ENCODE results near the gene MRI1. TPM values are rescaled to one million over a fixed set of nuclear protein-coding genes. Genes with fewer than 3 reads are reported as not detected.
A peak's percentile ranks its signal among the peaks of the same experiment; 100 is the strongest.

MRI1 gene
- total RNA-seq, 1 donor, result 33.7 TPM

DNA sequence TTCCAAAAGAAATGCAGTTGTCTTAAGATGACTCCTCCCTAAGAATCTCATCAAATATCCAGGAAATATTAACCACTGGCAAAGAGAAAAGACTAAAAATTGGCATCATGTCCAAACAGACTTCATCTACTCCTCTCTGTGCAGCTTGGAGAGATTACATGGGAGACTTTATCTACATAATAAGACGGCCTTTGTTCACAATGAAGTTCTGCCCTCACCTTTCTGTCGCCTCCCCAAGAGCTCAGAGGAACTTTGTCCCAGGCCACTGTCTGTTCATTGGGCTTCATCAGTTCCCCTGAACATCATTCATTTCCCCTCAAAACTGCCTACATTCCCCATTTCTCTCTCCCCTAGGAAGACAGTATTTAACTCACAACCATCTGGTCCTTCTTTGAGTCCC lies 22.4 kb upstream of the MRI1 start:
- H2AFZ ChIP-seq (ENCODE audit: low read length), result no peak overlapping the region
- no peaks in the 10 kb centered on the region for H3K27me3 ChIP-seq (ENCODE audit: insufficient read depth, low read length)
- no peak overlapping the region for H3K4me3 ChIP-seq (ENCODE audit: insufficient read depth, low read length)
- no peak overlapping the region for H3K4me2 ChIP-seq (ENCODE audit: insufficient read depth, low read length)
- H3K9me3 ChIP-seq (ENCODE audit: low read depth, low read length), result no peaks in the 10 kb centered on the region
- TF ChIP-seq, protein P1, sequence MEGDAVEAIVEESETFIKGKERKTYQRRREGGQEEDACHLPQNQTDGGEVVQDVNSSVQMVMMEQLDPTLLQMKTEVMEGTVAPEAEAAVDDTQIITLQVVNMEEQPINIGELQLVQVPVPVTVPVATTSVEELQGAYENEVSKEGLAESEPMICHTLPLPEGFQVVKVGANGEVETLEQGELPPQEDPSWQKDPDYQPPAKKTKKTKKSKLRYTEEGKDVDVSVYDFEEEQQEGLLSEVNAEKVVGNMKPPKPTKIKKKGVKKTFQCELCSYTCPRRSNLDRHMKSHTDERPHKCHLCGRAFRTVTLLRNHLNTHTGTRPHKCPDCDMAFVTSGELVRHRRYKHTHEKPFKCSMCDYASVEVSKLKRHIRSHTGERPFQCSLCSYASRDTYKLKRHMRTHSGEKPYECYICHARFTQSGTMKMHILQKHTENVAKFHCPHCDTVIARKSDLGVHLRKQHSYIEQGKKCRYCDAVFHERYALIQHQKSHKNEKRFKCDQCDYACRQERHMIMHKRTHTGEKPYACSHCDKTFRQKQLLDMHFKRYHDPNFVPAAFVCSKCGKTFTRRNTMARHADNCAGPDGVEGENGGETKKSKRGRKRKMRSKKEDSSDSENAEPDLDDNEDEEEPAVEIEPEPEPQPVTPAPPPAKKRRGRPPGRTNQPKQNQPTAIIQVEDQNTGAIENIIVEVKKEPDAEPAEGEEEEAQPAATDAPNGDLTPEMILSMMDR (IDR thresholded peaks at IDR 0.05; ENCODE audit: extremely low read depth, low read depth, low read length), result no peak
- H3K27ac ChIP-seq (ENCODE audit: low read depth, low read length), result no peak overlapping the region
- H3K36me3 ChIP-seq (ENCODE audit: insufficient read depth, low read length), result no peaks in the 10 kb centered on the region
- DNase-seq (ENCODE audit: insufficient read length, low spot score, missing footprints), result peak; percentile 46
- H4K20me1 ChIP-seq (ENCODE audit: insufficient read depth, low read length), result no peaks in the 10 kb centered on the region
- H3K79me2 ChIP-seq (ENCODE audit: insufficient read depth, low read length), result no peaks in the 10 kb centered on the region
- H3K4me1 ChIP-seq (ENCODE audit: insufficient read depth, low read length), result peaks cover 9% of the 10 kb centered on the region

DNA sequence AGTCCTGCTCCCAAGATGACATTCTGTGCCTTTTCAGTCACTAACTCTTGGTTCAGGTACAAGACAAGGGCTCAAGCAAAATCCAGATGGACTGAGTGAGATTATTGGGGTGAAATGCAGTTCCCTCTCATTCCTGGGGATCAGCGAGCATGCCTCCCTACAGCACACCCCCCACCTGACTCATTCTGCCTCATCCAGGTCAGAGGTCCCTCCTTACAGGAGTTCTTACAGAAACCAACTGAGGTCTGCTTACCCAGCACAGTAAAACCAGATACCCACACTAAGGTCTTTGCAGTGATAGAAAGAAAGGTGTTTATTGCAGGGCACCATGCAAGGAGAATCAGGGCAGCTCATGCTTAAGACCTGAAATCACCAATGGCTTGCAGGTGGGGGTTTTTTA lies 21.6 kb upstream of the MRI1 start:
- Histone ChIP-seq H3K4me2 (ENCODE audit: insufficient read depth, low read length) (peak overlapping the region; percentile 28), H2AFZ (ENCODE audit: low read length) (no peak overlapping the region), H3K27me3 (ENCODE audit: insufficient read depth, low read length) (no peaks in the 10 kb centered on the region), H3K36me3 (ENCODE audit: insufficient read depth, low read length) (no peaks in the 10 kb centered on the region), H4K20me1 (ENCODE audit: insufficient read depth, low read length) (no peaks in the 10 kb centered on the region), H3K9me3 (ENCODE audit: low read depth, low read length) (no peaks in the 10 kb centered on the region), H3K4me1 (ENCODE audit: insufficient read depth, low read length) (peaks cover 9% of the 10 kb centered on the region), H3K4me3 (ENCODE audit: insufficient read depth, low read length) (no peak overlapping the region), H3K27ac (ENCODE audit: low read depth, low read length) (no peak overlapping the region), H3K79me2 (ENCODE audit: insufficient read depth, low read length) (peaks cover under 1% of the 10 kb centered on the region)
- peak; percentile 69 for DNase-seq (ENCODE audit: insufficient read length, low spot score, missing footprints)
- TF ChIP-seq, protein P1 (IDR thresholded peaks at IDR 0.05; ENCODE audit: extremely low read depth, low read depth, low read length), result no peak

DNA sequence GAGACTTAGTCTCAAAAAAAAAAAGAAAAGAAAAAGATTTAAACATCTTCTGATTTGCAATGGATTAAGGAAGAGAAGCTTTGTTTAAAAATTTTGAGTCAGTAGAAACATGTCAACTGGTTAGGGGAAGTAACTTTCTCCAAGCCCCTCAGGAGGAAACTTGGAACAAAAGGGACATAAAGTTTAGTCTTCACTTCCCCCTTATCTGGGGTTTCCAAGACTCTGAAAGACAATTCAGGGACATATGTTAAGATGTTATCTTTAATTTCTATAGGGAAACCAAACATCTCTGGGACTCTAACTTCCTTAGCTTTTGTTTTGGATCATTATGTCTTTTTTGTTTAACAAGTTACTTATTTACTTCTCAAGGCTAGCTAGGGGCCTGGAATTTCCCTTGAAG lies 20.1 kb upstream of the MRI1 start:
- Histone ChIP-seq H3K4me2 (ENCODE audit: insufficient read depth, low read length) (no peak overlapping the region), H3K36me3 (ENCODE audit: insufficient read depth, low read length) (no peaks in the 10 kb centered on the region), H3K79me2 (ENCODE audit: insufficient read depth, low read length) (peaks cover 14% of the 10 kb centered on the region), H3K9me3 (ENCODE audit: low read depth, low read length) (no peaks in the 10 kb centered on the region), H3K4me1 (ENCODE audit: insufficient read depth, low read length) (peaks cover 13% of the 10 kb centered on the region), H4K20me1 (ENCODE audit: insufficient read depth, low read length) (no peaks in the 10 kb centered on the region), H3K4me3 (ENCODE audit: insufficient read depth, low read length) (no peak overlapping the region), H2AFZ (ENCODE audit: low read length) (no peak overlapping the region), H3K27ac (ENCODE audit: low read depth, low read length) (no peak overlapping the region), H3K27me3 (ENCODE audit: insufficient read depth, low read length) (no peaks in the 10 kb centered on the region)
- no peak for DNase-seq (ENCODE audit: insufficient read length, low spot score, missing footprints)
- TF ChIP-seq, protein P1 (IDR thresholded peaks at IDR 0.05; ENCODE audit: extremely low read depth, low read depth, low read length), result no peak

DNA sequence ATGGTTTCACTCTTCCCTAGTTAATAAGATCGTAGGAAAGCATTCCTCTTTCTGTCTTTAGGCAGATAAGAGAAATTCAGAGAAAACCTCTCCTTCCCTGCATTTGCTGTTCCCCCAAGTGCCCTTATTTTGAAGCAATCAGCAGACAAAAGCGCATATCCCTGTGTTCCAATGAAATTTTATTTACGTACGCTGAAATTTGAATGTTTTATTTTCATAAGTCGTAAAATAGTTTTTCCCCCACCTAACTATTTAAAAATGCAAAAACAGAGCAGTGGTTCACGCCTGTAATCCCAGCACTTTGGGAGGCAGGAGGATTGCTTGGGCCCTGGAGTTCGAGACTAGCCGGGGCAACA lies 17.2 kb upstream of the MRI1 start:
- Histone ChIP-seq H3K79me2 (ENCODE audit: insufficient read depth, low read length) (peaks cover 36% of the 10 kb centered on the region), H2AFZ (ENCODE audit: low read length) (peak overlapping the region; percentile 48), H3K27me3 (ENCODE audit: insufficient read depth, low read length) (no peaks in the 10 kb centered on the region), H3K9me3 (ENCODE audit: low read depth, low read length) (no peaks in the 10 kb centered on the region), H3K4me3 (ENCODE audit: insufficient read depth, low read length) (peak overlapping the region; percentile 96), H4K20me1 (ENCODE audit: insufficient read depth, low read length) (peaks cover 5% of the 10 kb centered on the region), H3K27ac (ENCODE audit: low read depth, low read length) (no peak overlapping the region), H3K36me3 (ENCODE audit: insufficient read depth, low read length) (peaks cover 6% of the 10 kb centered on the region), H3K4me1 (ENCODE audit: insufficient read depth, low read length) (peaks cover 13% of the 10 kb centered on the region), H3K4me2 (ENCODE audit: insufficient read depth, low read length) (peak overlapping the region; percentile 91)
- no peak for DNase-seq (ENCODE audit: insufficient read length, low spot score, missing footprints)
- TF ChIP-seq, protein P1 (IDR thresholded peaks at IDR 0.05; ENCODE audit: extremely low read depth, low read depth, low read length), result no peak
